Stimulated activated CD4-positive, alpha-beta T cell treated with anti-CD3 and anti-CD28 coated beads, Interleukin-1b, Interleukin-23, amount 100 ng/mL, for 48 hours (primary cell): ENCODE data around the gene BRSK2.

Experiments used
- DNase-seq: peaks from one replicate; pipeline ENCODE4 v3.0.0-alpha.2; 2020

The BRSK2 gene

GRCh38 chr11:1438261-1438966 lies 48.7 kb downstream of the BRSK2 start:
- no peak for DNase-seq

- DNase-seq: no peak
Observed at GRCh38 chr11:1438967-1439330, 49.2 kb downstream of the BRSK2 start.

GRCh38 chr11:1439341-1439740 lies 49.6 kb downstream of the BRSK2 start:
- no peak for DNase-seq

GRCh38 chr11:1440066-1440465 lies 50.3 kb downstream of the BRSK2 start:
- DNase-seq: no peak

GRCh38 chr11:1440496-1440895 lies 50.8 kb downstream of the BRSK2 start:
- DNase-seq: no peak

GRCh38 chr11:1442163-1442562 lies 52.4 kb downstream of the BRSK2 start:
- no peak for DNase-seq

GRCh38 chr11:1442807-1443366 lies 53.2 kb downstream of the BRSK2 start:
- DNase-seq: no peak

- no peak for DNase-seq
Observed at GRCh38 chr11:1443737-1444136, 54.0 kb downstream of the BRSK2 start.

GRCh38 chr11:1444321-1444720 lies 54.6 kb downstream of the BRSK2 start:
- DNase-seq: no peak

- DNase-seq: no peak
Observed at GRCh38 chr11:1444823-1445422, 55.2 kb downstream of the BRSK2 start.

- DNase-seq: no peak
Observed at GRCh38 chr11:1445741-1446445, 56.2 kb downstream of the BRSK2 start.

GRCh38 chr11:1446623-1447022 lies 56.9 kb downstream of the BRSK2 start:
- no peak for DNase-seq

GRCh38 chr11:1447845-1448825 lies 58.4 kb downstream of the BRSK2 start:
- no peak for DNase-seq

- no peak for DNase-seq
Observed at GRCh38 chr11:1448882-1449281, 59.1 kb downstream of the BRSK2 start.

- no peak for DNase-seq
Observed at GRCh38 chr11:1449490-1450243, 59.9 kb downstream of the BRSK2 start.

- DNase-seq: no peak
Observed at GRCh38 chr11:1450344-1450875, 60.7 kb downstream of the BRSK2 start.

GRCh38 chr11:1450949-1451710 lies 61.4 kb downstream of the BRSK2 start:
- DNase-seq: no peak

GRCh38 chr11:1451781-1452470 lies 62.2 kb downstream of the BRSK2 start:
- no peak for DNase-seq

- no peak for DNase-seq
Observed at GRCh38 chr11:1452744-1453143, 63.0 kb downstream of the BRSK2 start.

GRCh38 chr11:1453611-1454034 lies 63.9 kb downstream of the BRSK2 start:
- DNase-seq: peak; percentile 23
